ENCODE measurements around the gene TAF11L7.
"Not testable (repeated sequence)": the region's sequence is repeated elsewhere in the genome, so short reads cannot be mapped to it uniquely, and the experiment has no call there.

TAF11L7 gene

DNA sequence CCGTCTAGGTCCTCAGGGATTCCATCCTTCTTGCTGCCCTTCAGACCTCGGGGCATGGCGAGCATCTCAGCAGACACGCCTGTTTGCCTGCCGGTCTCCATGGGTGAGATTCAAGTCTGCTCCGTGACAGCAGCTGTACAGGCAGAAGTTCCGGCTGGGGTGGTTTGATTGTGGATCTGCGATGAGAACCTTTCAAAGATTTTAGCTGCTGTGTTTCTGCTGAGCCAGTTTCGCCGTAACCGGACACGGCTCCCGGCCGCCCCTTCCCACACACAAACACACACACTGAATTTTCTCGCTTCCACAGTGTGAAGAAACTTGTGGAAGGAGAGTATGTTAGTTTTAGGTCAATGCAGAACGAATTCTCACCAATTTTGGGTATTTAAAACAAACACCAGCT is at the start of gene TAF11L7:
Gene TAF11L7, minus strand, starts transcription at position 101 of the 400 bp plus-strand sequence.
- DNase-seq: not testable (repeated sequence)

GRCh38 chr5:17634160-17634559 is 48.6 kb upstream of the TAF11L7 start, which contains the start of gene TAF11L14:
Gene TAF11L14 (plus strand): TSS chr5:17634460.
- DNase-seq: no peak

DNA sequence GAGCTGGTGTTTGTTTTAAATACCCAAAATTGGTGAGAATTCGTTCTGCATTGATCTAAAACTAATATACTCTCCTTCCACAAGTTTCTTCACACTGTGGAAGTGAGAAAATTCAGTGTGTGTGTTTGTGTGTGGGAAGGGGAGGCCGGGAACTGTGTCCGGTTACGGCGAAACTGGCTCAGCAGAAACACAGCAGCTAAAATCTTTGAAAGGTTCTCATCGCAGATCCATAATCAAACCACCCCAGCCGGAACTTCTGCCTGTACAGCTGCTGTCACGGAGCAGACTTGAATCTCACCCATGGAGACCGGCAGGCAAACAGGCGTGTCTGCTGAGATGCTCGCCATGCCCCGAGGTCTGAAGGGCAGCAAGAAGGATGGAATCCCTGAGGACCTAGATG is 46.2 kb upstream of the TAF11L7 start, which contains the start of gene TAF11L13:
Gene TAF11L13, plus strand, starts transcription at position 301 of the 400 bp plus-strand sequence.
- not testable (repeated sequence) for DNase-seq

DNA sequence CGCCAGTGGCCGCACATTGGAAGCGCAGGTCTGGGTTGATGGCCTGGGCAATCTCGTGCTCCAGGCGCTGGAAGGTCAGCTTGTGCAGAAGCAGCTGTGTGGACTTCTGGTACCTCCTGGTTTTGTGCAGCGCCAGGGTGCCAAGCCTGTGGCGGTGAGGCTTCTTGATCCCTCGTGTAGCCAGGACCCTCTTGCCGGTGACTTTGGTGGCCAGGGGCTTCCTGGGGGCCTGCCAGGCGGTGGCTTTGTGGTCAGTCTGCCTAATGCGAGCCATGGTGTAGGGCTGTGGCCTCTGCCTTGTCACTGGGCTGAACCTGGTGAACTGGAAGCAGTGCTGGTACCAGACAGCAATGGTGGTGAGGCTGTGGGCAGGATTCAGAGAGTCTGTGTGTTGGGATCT is 40.1 kb upstream of the TAF11L7 start:
- DNase-seq: no peak

DNA sequence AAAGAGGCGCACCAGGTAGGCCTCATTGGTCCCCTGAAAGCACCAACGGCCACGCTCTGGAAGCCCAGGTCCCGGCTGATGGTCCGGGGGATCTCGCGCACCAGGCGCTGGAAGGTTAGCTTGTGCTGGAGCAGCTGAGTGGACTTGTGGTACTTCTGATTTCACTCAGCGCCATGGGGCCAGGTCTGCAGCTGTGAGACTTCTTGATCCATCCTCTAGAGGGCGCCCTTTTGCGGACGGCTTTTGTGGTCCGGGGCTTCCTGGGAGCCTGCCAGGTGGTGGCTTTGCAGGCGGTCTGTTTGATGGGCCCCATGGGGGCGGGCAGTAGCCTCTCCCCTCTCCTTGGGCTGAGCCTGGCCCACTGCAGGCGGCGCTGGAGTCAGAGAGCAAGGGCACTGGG is 35.1 kb upstream of the TAF11L7 start:
- no peak for DNase-seq

GRCh38 chr5:17619354-17619753 is 33.8 kb upstream of the TAF11L7 start:
- DNase-seq: no peak

DNA sequence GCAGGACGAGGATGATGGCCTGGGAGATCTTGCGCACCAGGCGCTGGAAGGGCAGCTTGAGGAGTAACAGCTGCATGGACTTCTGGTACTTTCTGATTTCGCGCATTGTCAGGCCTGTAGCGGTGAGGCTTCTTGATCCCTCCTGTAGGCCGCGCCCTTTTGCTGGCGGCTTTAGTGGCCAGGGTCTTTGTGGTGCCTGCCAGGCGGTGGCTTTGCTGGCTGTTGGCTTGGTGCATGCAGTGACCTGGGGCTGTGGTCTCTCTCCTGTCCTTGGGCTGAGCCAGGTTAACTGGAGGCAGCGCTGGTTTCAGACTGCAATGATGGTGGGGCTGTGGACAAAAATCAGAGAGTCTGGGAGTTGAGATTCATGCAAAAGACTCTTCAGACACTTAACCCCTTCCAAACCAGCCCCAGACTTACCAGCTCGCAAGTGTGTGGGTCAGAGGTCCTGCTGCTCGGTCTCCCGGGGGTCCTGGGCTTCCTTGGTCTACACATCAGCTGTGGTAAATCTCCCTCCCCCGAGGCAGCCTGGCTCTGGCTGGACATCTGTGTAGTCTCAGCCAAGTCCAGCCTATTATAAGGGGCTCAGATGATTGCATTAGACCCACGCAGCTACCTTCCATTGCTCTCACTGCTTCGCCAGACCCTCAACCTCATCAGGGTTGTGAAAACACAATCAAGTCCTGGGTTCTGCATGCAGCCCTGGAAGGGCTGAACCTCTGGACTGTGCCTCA is 29.5 kb upstream of the TAF11L7 start:
- no peak for DNase-seq

DNA sequence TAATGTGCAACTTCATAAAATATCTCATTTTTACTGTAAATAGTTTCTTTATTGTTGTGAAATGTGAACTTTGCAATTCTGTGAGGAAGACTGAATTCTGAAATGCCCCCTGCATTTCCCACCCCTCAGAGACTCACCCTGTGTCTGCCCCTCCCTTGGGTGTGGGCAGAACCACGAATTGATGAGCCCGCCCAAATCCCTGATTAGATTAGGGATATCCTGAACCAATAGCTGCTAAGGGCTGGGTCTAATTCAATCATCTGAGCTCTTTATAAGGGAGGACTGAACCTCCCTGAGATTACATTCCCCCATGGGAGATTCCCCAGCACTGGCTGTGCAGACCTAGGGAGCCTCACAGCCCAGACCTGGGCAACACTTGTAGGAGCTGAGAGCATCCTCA is 24.5 kb upstream of the TAF11L7 start, which contains the start of gene TAF11L12:
Gene TAF11L12, plus strand, starts transcription at position 301 of the 400 bp plus-strand sequence.
- not testable (repeated sequence) for DNase-seq

GRCh38 chr5:17607461-17607860 is 21.9 kb upstream of the TAF11L7 start:
- not testable (repeated sequence) for DNase-seq

GRCh38 chr5:17604951-17605350 is 19.4 kb upstream of the TAF11L7 start:
- no peak for DNase-seq

GRCh38 chr5:17603880-17604279 is 18.3 kb upstream of the TAF11L7 start, which contains the start of gene TAF11L11:
Gene TAF11L11 (plus strand): TSS chr5:17604183.
- DNase-seq: not testable (repeated sequence)

DNA sequence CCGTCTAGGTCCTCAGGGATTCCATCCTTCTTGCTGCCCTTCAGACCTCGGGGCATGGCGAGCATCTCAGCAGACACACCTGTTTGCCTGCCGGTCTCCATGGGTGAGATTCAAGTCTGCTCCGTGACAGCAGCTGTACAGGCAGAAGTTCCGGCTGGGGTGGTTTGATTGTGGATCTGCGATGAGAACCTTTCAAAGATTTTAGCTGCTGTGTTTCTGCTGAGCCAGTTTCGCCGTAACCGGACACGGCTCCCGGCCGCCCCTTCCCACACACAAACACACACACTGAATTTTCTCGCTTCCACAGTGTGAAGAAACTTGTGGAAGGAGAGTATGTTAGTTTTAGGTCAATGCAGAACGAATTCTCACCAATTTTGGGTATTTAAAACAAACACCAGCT is 12.2 kb upstream of the TAF11L7 start, which contains the start of gene TAF11L10:
Gene TAF11L10, minus strand, starts transcription at position 101 of the 400 bp plus-strand sequence.
- not testable (repeated sequence) for DNase-seq

- not testable (repeated sequence) for DNase-seq
Observed at GRCh38 chr5:17594255-17594654, 8.7 kb upstream of the TAF11L7 start, which contains the start of gene TAF11L9. Gene TAF11L9 (minus strand): TSS chr5:17594394.

DNA sequence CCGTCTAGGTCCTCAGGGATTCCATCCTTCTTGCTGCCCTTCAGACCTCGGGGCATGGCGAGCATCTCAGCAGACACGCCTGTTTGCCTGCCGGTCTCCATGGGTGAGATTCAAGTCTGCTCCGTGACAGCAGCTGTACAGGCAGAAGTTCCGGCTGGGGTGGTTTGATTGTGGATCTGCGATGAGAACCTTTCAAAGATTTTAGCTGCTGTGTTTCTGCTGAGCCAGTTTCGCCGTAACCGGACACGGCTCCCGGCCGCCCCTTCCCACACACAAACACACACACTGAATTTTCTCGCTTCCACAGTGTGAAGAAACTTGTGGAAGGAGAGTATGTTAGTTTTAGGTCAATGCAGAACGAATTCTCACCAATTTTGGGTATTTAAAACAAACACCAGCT is 5.3 kb upstream of the TAF11L7 start, which contains the start of gene TAF11L8:
Gene TAF11L8, minus strand, starts transcription at position 101 of the 400 bp plus-strand sequence.
- not testable (repeated sequence) for DNase-seq

All from SHP77 (cell line).